Activated CD4-positive, alpha-beta T cell treated with anti-CD3 and anti-CD28 coated beads, Interleukin-10, Interleukin-2, amounts not matched to agents 100 ng/mL and 50 ng/mL, durations not matched to agents 16 hours and 8 hours (primary cell): Measurements from ENCODE around the gene WDFY2.
A peak's percentile ranks its signal among the peaks of the same experiment; 100 is the strongest.
"Not testable (repeated sequence)": the region's sequence is repeated elsewhere in the genome, so short reads cannot be mapped to it uniquely, and the experiment has no call there.

Experiments used
- DNase-seq: peaks from one replicate; pipeline ENCODE4 v3.0.0-alpha.2; 2020

Gene WDFY2, protein sequence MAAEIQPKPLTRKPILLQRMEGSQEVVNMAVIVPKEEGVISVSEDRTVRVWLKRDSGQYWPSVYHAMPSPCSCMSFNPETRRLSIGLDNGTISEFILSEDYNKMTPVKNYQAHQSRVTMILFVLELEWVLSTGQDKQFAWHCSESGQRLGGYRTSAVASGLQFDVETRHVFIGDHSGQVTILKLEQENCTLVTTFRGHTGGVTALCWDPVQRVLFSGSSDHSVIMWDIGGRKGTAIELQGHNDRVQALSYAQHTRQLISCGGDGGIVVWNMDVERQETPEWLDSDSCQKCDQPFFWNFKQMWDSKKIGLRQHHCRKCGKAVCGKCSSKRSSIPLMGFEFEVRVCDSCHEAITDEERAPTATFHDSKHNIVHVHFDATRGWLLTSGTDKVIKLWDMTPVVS

DNA sequence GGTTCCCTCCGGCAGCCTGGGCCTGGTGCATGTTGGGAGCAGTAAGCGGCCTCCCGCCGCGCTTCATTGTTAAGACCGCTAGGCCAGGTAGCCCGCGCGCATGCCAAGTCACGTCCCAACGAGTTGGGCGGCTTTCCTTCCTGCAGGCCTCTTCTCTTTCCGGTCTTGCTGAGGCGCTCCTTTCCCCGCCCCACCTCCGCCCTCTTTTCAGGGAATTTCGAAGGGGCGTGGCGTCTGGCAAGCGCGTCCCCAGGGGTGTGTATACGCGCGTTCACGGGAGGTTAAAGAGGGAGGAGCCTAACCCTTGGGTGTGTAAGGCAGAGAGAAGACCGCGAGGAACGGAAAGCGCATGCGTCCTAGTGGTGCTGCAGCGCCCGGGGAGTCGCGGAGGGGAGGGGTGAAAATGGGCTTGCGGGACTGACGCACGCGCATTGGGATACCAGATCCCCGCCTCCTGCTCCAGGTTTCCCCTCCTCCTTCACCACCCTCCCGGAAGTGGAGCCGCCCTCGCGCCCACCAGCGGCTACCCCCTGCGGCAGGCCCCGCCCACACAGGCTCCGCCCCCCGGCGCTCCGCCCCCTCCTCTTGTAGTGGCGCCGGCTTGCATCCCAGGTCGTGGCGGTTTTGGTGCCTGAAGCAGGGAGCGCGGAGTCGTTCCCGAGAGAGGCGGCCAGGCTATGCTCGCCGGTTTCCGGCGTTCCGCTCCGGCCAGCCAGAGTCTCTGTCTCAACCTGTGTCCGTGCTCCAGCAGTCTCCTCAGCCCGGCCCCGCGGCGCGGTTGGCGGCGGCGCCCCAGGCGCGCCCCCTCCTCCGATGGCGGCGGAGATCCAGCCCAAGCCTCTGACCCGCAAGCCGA, at the start of gene WDFY2:
Gene WDFY2, plus strand, starts transcription at position 588 of the 856 bp plus-strand sequence. Its CDS starts 226 bp downstream, at position 814.
- DNase-seq, result peak; percentile 99

DNA sequence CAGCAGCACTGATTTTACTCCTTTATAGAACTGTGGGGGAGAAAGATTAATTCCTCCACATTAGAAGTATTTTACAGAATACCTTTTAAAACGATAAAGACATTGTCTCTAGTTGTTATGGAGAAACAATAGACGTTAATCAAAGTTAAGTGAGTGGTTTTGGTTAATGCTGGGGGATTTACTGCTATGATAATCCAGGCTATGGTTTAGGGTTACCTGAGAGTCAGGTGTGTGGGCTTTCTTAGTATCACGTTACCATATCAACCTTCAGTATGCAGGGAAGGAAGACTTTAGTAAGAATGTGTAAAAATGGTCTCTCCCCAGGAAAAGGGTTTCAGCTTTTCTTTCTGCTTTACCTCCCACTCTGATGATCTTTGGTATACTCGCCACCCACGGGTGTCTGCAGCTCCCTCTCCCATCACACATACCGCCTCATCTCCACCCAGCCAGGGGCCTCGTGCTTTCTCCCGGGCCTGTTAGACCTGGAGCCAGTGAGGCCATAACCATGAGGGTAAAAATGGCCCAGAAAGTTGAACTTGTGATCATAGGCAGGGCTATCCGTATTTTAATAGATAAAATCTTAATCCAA, 45.6 kb upstream of the WDFY2 start:
- DNase-seq, result no peak

DNA sequence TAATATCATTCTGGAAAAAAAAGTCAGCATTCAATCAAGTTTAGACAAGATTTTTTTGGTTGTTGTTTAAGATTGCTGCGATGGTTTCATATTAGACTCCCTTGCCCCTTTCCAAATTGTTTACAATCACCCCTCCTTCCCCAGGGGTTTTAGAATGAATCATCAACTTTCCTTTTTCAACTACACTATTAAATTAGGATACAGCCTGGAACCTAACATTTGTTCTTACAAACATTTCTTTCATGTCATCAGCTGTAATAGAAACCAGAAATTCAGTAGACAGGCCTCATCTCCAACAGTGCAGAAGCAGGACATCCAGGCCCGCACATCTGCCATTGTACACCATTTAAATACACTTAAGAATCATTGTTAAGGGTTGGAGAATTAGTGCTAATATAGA, 44.4 kb upstream of the WDFY2 start:
- DNase-seq, result no peak

DNA sequence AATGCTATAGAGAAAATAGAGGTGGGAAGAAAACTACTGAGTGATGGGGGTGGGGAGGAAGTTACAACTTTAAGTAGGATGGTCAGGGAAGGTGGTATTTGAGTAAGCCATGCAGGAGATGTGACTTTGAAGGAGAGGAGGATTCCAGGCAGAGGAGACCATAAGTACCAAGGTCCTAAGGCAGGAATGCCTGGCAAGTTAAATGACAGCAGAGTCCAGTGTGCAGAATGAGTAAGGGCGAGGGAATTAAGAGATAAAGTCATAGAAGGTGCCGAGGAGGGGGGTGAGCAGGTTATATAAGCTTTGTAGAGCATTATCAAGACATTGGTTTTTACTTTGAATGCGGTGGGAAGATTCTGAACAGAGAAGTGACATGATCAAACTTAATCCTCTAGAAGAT, 43.2 kb upstream of the WDFY2 start:
- no peak for DNase-seq

DNA sequence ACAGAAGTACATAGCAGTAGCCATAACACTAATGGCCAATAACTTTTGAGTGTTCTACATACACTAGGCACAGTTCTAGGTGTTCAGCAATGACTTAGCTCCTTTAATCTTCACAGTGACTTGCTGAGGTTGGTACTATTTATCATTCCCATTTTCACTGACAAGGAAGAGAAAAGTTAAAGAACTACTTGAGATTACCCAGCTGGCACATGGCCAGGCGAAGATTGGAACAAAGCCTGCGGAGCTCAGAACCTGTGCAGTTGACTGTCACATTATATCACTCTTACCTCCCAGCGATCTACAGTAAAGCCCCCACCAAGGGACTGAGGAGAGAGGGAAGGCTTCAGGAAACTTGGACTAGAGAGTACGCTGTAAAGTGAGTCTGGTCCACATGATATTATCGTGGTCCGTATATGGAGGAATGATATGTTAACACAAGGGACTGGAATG, 42.4 kb upstream of the WDFY2 start:
- no peak for DNase-seq

DNA sequence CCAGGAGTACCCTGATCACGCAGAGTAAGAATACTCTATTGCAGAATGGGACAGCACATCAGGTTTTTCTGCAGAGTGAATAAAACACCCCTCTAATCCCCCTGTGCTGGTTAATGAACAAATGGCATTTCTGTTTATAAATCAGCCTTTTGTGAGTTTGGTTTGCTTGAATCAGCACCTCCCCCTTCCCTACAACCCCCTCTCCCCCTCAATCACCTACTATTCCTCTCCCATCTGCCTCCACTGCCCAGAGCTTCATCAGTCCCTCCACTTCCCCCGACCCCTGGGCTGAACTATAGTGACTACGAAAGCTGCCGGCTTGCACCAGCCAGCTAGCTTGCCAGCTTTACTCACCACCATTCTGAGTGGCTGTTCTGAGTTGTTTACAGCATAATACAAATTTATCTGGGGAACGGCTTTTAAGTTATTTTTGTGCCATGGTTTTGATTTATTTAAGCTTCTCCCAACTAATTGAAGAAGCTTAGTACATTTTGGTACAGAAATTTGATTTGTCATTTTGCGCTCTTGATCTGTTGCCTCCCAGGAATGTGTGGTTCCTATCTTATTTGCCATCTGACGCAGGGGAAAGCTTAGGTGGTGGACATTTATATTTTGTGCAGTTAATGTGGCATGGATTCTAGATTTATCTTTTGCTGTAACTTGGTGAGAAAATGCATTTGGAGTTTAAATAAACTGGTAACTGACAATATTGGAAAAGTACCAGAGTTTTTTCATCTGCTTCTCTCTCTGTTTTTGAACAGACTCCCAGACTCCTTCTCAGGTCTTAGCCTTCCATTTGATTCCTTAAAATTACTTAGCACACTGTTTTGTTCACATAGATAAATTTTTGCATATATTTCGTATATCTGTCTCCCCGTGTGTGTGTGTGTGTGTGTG, 41.7 kb upstream of the WDFY2 start:
- no peak for DNase-seq

DNA sequence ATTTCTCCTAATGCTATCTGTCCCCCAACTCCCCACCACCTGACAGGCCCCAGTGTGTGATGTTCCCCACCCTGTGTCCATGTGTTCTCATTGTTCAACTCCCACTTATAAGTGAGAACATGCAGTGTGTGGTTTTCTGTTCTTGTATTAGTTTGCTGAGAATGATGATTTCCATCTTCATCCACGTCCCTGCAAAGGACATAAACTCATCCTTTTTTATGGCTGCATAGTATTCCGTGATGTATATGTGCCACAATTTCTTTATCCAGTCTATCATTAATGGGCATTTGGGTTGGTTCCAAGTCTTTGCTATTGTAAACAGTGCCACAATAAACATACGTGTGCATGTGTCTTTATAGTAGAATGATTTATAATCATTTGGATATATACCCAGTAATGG, 38.8 kb upstream of the WDFY2 start:
- DNase-seq, result not testable (repeated sequence)

DNA sequence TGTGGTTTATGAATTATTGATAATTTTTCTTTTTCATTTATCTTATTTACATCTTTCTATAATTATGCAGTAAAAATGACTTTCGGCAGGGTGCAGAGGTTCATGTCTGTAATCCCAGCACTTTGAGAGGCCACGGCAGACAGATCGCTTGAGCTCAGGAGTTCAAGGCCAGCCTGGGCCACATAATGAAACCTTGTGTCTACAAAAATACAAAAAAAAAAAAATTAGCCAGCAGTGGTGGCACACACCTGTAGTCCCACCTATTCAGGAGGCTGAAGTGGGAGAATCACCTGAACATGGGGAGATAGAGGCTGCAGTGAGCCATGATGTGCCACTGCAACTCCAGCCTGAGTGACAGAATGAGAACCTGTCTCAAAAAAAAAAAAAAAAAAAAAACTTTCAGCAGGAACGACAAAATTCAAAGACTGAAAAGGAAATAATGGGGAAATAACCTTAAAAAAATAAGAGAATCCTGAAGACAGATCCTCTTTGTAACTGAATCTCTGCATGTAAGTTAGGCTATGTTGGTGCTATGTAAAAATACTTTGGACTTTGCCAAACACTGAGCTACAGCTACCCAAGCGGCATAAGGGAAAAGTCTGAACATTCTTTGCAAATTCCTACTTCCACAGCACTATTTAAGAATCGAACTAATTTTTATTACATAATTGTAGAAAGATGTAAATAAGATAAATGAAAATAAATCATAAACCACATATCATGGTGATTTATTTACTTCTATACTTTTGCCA, 36.7 kb upstream of the WDFY2 start:
- DNase-seq, result no peak

DNA sequence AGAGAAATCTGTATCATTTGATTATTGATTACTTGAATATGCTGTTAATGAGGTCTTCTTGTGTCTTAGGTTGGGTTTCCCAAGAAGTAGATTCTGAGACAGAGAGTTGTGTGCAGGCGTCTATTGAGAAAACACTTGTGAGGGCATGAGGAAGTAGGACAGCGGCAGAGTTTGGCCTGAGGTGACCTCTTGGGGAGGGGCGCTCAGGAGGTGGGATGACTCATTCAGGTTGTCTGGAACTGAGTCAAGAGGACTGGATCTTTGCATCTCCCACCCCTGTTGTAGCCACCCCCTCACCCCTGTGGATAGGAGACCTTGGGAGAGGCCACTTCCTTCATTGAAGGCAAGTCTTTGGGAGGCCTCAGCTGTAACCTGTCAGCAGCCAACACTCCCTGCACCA, 35.2 kb upstream of the WDFY2 start:
- peak; percentile 18 for DNase-seq

DNA sequence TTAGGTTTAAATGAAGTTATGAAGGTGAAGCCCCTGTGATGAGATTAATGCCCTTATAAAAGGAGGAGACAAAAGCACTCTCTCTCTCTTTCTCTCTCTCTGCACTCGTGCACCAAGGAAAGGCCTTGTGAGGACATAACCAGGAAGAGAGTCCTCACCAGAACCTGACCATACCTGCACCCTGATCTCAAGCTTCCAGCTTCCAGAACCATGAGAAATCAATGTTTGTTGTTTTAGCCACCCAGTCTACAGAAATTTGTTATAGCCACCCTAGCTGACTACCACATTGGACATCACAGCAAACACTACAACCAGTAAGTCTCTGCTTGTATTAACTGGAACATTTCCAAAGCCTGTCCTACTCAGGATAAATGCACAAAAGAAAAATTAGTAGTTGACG, 34.7 kb upstream of the WDFY2 start:
- no peak for DNase-seq

DNA sequence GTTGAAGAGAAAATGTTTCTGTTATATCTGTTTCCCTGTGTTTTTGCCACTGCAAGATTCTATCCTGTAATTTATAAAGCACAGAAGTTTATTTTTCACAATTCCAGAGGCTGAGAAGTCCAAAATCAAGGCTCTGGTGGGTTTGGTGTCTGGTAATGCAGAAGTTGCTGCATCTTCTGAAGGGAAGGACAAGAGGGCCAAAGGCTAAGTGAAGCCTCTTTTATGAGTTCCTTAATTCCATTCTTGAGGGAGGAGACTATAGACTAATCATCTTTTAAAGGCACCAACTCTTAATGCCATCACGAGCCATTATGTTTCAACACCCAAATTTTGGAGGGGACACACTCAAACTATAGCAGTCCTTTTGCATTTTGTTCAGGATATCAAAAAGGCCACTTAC, 34.1 kb upstream of the WDFY2 start:
- DNase-seq, result no peak

DNA sequence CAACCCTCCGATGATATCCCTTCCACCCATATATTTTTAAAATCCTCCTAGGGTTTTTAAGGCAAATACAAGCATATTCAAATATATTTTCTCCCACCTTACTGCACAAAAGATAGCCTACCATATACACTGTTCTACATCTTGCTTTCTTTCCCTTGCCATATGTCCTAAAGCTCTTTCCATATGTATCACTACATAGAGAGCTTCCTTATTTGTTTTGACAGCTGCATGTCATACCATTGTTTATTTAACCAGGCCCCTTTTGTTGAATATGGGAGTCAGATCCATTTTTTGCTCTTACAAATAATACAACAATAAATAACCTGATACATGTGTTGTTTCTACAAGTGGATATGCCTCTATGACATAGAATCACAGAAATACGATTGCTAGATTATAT, 32.8 kb upstream of the WDFY2 start:
- DNase-seq, result no peak

DNA sequence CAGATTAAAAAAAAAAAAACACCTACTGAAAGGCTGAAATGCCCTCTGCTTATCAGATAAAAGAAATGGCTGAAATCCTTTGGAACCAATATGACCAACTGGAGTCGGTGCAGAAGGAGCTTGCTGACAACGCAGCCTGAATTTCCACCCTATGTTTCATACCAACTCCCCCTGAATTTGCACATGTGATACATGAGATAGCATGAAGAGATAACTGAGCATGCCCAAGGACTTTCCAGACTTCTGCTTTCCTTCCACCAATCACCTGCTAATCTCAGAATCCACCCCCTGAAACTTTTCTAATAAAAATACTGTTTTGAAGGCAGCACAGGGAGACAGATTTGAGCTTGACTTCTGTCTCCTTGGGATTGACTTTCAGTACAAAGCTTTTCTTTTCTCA, 32.2 kb upstream of the WDFY2 start:
- DNase-seq, result no peak

DNA sequence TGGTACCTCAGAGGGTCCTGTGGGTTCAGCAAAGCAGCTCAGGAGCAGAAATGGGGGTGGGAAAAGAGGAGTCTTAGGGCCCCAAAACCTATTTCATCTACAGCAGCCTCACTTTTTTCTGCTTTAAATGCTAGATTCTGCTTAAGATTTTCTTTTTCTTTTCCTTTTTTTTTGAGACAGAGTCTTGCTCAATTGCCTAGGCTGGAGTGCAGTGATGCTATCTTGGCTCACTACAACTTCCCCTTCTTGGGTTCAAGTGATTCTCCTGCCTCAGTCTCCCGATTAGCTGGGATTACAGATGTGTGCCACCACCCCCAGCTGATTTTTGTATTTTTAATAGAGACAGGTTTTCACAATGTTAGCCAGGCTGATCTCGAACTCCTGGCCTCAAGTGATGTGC, 30.7 kb upstream of the WDFY2 start:
- DNase-seq, result no peak

DNA sequence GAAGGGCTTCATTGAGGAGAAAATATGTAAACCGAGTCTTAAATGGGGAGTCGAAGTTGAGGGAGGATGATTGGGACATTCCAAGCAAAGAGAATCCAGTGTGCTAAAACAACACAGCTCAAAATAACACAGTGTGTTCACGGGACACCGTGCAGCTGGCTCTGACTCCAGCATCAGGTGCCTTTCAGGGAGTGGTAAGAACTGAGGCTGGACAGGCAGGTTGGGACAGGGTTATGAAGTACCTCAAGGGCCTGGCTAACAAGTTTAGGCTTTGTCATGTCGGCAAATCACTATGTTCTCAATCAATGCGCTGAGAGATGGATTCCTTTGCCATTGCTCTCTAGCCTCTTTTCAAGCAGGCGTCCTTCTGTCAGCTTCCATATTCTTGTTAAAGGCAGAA, 27.5 kb upstream of the WDFY2 start:
- no peak for DNase-seq

DNA sequence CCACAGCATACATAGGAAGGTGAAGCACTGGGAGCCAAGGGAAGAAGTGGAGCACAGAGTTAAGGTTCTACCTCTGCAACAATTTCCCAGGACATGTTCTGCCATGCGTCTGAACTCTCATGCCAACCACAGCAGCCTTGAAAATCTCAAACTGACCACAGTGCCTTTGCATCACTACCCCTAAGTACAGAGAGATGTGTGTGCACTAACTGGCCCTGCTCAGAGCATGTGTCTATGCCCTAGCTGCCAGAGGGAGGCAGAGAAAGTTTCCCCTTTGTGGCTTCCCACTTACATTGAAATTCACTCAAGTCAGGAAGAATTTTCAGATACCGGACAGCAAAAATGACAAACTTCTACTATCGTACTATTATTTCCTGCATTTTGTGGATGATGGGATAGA, 26.8 kb upstream of the WDFY2 start:
- DNase-seq, result no peak

DNA sequence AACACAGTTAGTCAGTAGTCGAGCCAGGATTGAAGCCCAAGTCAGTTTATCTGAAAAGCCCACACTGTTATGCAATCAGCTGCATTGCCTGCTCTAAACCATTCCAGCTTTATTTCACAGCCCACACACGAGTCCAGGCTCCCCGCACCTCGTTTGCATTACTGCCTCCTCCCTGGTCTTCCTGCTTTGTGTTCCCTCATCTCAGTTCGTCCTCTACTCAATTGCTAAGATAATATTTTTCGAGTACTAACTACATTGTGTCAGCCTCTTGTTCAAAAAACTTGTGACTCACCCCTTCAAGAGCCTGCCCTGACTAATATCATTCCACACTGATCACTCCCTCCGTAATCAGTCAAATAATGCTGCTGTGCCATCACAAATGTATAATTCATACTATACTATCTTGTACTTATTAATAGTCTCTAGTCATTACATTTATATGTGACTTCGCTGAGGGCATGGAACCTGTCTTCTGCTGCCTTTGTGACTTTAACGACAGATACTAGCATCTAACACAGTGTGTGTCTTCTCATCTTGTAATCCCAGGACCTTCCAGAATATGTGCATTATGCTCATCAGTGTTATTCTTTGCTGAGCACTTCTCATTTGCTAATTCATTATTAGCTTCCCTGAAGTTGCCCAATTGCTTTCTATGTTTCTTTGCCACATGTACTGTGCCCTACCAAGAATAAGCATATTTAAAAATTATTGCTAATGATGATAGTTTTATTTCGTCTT, 26.2 kb upstream of the WDFY2 start:
- DNase-seq, result peak; percentile 44

DNA sequence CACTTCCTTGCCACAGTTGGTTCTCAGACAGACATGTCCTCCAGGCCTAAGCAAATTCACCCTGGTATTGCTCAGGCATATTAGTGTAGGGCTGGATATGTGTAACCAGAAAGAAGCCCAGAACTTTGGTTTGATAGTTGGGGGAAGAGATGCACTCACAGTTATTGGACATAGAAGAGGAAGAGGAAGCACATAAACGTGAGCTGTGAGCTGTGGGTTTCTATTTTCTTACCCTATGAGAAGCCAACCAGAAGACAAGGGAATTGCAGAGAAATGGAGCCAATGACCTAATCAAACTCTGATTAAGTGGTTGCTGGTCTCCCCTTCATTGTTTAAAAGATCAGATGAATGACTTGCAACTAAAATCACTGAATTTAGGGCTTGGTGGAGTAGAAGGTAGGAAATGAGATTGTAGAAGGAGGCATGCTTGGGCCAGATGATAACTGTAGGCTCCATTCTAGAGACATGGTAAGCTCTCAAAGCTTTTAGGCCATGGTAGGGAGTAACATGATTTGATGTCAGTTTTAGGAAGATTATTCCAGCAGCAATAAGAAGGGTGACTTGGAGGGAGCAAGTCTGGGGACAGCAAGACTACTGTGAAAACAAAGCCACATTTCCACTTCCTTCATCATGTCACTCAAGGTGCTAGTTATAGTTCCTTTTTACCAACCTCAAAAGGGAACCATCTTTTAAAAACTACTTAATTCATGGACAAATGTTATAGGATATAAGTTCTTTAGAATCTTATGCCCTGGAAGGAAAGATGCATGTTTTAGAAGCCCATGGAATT, 24.1 kb upstream of the WDFY2 start:
- DNase-seq, result no peak

DNA sequence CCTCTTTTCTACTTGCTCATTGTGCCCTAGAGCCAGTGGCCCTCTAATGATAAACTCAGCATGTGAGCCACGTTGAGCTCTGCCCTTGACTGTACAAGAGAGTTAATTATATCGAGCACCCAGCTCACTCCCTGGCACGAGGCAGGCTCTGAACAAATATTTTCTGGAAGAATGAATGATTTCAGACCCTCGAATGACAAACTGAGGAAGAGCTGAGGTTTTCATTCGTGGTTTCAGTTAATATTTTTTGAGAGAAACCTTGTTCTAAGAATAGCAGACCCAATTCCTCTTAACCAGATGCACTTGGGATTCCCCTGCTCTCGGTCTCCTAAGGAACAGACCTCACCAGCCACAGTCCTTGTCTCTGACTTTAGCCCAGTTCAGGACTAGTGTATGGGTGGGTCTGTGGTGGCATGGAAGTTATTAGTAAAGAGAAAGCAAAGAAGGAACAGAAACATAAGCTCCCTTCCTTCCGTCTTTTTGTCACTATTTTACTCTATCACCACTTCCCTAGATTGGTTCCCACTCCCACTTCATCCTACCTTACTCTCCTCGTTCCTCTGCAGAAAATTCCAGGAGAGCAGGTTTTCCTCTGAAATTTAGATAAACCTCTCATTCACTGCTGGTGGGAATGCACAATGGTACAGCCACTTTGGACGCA, 22.1 kb upstream of the WDFY2 start:
- DNase-seq, result peak; percentile 66

DNA sequence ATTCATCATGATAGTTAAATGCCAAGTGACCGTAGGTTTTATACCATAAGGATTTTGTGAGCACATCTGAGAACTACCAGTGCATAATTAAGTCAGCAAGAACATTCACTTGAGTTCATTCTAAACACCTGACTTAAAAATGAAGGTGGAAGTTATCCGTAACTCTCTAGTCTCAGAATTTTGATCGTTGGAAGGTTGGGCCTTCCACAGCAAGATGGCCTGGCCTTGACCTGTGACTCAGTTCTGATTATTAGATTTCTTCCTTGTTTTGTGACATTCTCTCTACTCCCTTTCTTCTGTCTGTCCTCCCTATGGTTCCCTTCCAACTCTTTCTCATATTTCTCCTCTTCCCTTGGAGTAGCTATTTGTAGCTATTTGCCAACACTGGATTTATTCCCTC, 20.0 kb upstream of the WDFY2 start:
- no peak for DNase-seq
